Muscle layer of duodenum (tissue), 2 donors: Measurements from ENCODE around the gene PMFBP1.

ENCODE experiments used
- H3K27ac ChIP-seq: one replicate; pipeline ENCODE4 v1.7.0; 2013; ENCODE audit warnings: mild to moderate bottlenecking, low read length
- H3K27me3 ChIP-seq: one replicate; pipeline ENCODE4 v1.7.0; 2013; ENCODE audit warnings: low read depth, mild to moderate bottlenecking, control low read depth, low read length
- H3K36me3 ChIP-seq, 2 donors: one replicate each; pipeline ENCODE4 v1.7.0; 2013; ENCODE audit warnings: low read length in 2 of 2, control low read depth in 1 of 2, mild to moderate bottlenecking in 1 of 2; ENCODE audit not compliant: insufficient read depth in 2 of 2, control insufficient read depth in 1 of 2
- H3K4me1 ChIP-seq, 2 donors: one replicate each; pipeline ENCODE4 v1.7.0; 2013; ENCODE audit warnings: low read length in 2 of 2, mild to moderate bottlenecking in 2 of 2, control low read depth in 1 of 2, moderate library complexity in 1 of 2; ENCODE audit not compliant: insufficient read depth in 2 of 2, control insufficient read depth in 1 of 2
- H3K4me3 ChIP-seq, 2 donors: one replicate each; pipeline ENCODE4 v1.7.0; 2013; ENCODE audit warnings: low read length in 2 of 2, low read depth in 1 of 2, mild to moderate bottlenecking in 1 of 2
- H3K9me3 ChIP-seq, 2 donors: one replicate each; pipeline ENCODE4 v1.7.0; 2013; ENCODE audit warnings: low read length in 2 of 2, control low read depth in 1 of 2, mild to moderate bottlenecking in 1 of 2; ENCODE audit not compliant: control insufficient read depth in 1 of 2
- donor health status: healthy.

PMFBP1 gene

DNA sequence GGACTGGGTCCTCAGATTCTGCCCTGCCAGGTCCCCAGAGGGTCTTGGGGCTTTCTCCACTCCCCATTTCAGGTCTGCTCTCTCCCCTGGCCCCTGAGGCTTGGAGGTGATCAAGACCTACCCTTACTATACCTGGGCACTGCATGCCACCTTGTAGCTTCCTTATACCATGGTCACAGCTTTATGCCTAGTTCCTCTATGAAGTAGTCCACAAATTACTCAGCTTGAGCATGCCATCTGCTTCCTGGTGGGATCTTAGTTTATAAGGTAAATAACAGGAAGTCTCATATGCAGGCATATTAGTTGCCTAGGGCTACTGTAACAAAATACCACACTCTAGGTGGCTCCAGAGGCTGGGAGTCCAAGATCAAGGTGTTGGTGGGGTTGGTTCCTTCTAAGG is 11.0 kb upstream of the PMFBP1 start:
- no peak overlapping the region for H3K4me3 ChIP-seq

GRCh38 chr16:72179204-72179970 is 7.4 kb upstream of the PMFBP1 start:
- H3K36me3 ChIP-seq: no peaks in the 10 kb centered on the region
- no peak overlapping the region for H3K4me3 ChIP-seq
- no peak overlapping the region for H3K27ac ChIP-seq
- H3K9me3 ChIP-seq: peaks cover 0 to 2% of the 10 kb centered on the region in 2 donors
- H3K4me1 ChIP-seq: no peaks in the 10 kb centered on the region
- no peaks in the 10 kb centered on the region for H3K27me3 ChIP-seq

More for the DNA sequence above, 11.0 kb upstream of the PMFBP1 start:
- H3K4me1 ChIP-seq: no peaks in the 10 kb centered on the region
- H3K27me3 ChIP-seq: no peaks in the 10 kb centered on the region
- H3K9me3 ChIP-seq: no peaks in the 10 kb centered on the region
- no peaks in the 10 kb centered on the region for H3K36me3 ChIP-seq
- H3K27ac ChIP-seq: no peak overlapping the region

DNA sequence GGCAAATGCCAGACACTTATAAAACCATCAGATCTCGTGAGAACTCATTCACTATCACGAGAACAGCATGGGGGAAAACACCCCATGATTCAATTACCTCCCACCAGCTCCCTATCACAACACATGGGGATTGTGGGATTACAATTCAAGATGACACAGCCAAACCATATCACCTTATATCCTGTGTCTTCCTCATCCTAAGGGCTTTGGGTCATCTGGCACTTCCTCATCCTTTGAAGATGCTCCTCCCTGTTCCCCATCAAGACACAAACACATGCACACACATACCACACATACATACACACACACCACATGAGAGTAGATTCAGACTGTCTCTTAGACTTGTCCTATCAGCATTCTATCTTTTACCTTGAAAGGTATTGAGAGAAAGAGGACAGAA is 2.8 kb upstream of the PMFBP1 start:
- H3K4me1 ChIP-seq: no peaks in the 10 kb centered on the region
- peaks cover 0 to 2% of the 10 kb centered on the region in 2 donors for H3K9me3 ChIP-seq
- H3K36me3 ChIP-seq: no peaks in the 10 kb centered on the region
- H3K27ac ChIP-seq: no peak overlapping the region
- H3K27me3 ChIP-seq: no peaks in the 10 kb centered on the region
- no peak overlapping the region for H3K4me3 ChIP-seq

GRCh38 chr16:72173997-72174396 is 2.0 kb upstream of the PMFBP1 start:
- Histone ChIP-seq H3K4me1 (no peaks in the 10 kb centered on the region), H3K9me3 (peaks cover 0 to 2% of the 10 kb centered on the region in 2 donors), H3K27ac (no peak overlapping the region), H3K36me3 (no peaks in the 10 kb centered on the region), H3K4me3 (no peak overlapping the region), H3K27me3 (no peaks in the 10 kb centered on the region)

- no peak overlapping the region for H3K27ac ChIP-seq
- no peaks in the 10 kb centered on the region for H3K27me3 ChIP-seq
- H3K9me3 ChIP-seq: peaks cover 0 to 2% of the 10 kb centered on the region in 2 donors
- no peaks in the 10 kb centered on the region for H3K4me1 ChIP-seq
- H3K36me3 ChIP-seq: no peaks in the 10 kb centered on the region
- no peak overlapping the region for H3K4me3 ChIP-seq
Observed at GRCh38 chr16:72171236-72171635, 719 bp downstream of the PMFBP1 start.

GRCh38 chr16:72169708-72170107 is 2.2 kb downstream of the PMFBP1 start:
- Histone ChIP-seq H3K4me1 (no peaks in the 10 kb centered on the region), H3K4me3 (no peak overlapping the region), H3K9me3 (no peaks in the 10 kb centered on the region), H3K36me3 (no peaks in the 10 kb centered on the region), H3K27me3 (no peaks in the 10 kb centered on the region), H3K27ac (no peak overlapping the region)

- Histone ChIP-seq H3K36me3 (no peaks in the 10 kb centered on the region), H3K9me3 (no peaks in the 10 kb centered on the region), H3K27ac (no peak overlapping the region), H3K4me3 (no peak overlapping the region), H3K27me3 (no peaks in the 10 kb centered on the region), H3K4me1 (no peaks in the 10 kb centered on the region)
Observed at GRCh38 chr16:72168365-72168764, 3.6 kb downstream of the PMFBP1 start.

- Histone ChIP-seq H3K9me3 (no peaks in the 10 kb centered on the region), H3K36me3 (no peaks in the 10 kb centered on the region), H3K4me1 (no peaks in the 10 kb centered on the region), H3K4me3 (no peak overlapping the region), H3K27me3 (no peaks in the 10 kb centered on the region), H3K27ac (no peak overlapping the region)
Observed at GRCh38 chr16:72166954-72167561, 4.9 kb downstream of the PMFBP1 start.

GRCh38 chr16:72166151-72166550 is 5.8 kb downstream of the PMFBP1 start:
- Histone ChIP-seq H3K4me3 (no peak overlapping the region), H3K4me1 (no peaks in the 10 kb centered on the region), H3K36me3 (no peaks in the 10 kb centered on the region), H3K27ac (no peak overlapping the region), H3K27me3 (no peaks in the 10 kb centered on the region), H3K9me3 (no peaks in the 10 kb centered on the region)

- Histone ChIP-seq H3K4me3 (no peak overlapping the region), H3K36me3 (no peaks in the 10 kb centered on the region), H3K27me3 (no peaks in the 10 kb centered on the region), H3K4me1 (no peaks in the 10 kb centered on the region), H3K27ac (no peak overlapping the region), H3K9me3 (no peaks in the 10 kb centered on the region)
Observed at GRCh38 chr16:72164691-72165090, 7.3 kb downstream of the PMFBP1 start.

GRCh38 chr16:72162105-72162692 is 9.8 kb downstream of the PMFBP1 start:
- H3K9me3 ChIP-seq: no peaks in the 10 kb centered on the region
- no peaks in the 10 kb centered on the region for H3K27me3 ChIP-seq
- no peaks in the 10 kb centered on the region for H3K4me1 ChIP-seq
- H3K4me3 ChIP-seq: no peak overlapping the region
- H3K27ac ChIP-seq: no peak overlapping the region
- H3K36me3 ChIP-seq: no peaks in the 10 kb centered on the region
